HG02870 (cell line): ENCODE data around the gene IARS1.
A peak's percentile ranks its signal among the peaks of the same experiment; 100 is the strongest.

Experiments used
- ATAC-seq: cut with Tn5 transposase; IDR thresholded peaks from one replicate; pipeline ENCODE4 v1.9.1; 2021; ENCODE audit warnings: mild to moderate bottlenecking, moderate library complexity; ENCODE audit not compliant: unreplicated experiment

Gene IARS1

GRCh38 chr9:92293452-92294296, at the start of gene IARS1:
IARS1 (minus strand) TSS chr9:92293697; CDS start chr9:92289419, 4,278 bp downstream.
- ATAC-seq = peak; percentile 96

DNA sequence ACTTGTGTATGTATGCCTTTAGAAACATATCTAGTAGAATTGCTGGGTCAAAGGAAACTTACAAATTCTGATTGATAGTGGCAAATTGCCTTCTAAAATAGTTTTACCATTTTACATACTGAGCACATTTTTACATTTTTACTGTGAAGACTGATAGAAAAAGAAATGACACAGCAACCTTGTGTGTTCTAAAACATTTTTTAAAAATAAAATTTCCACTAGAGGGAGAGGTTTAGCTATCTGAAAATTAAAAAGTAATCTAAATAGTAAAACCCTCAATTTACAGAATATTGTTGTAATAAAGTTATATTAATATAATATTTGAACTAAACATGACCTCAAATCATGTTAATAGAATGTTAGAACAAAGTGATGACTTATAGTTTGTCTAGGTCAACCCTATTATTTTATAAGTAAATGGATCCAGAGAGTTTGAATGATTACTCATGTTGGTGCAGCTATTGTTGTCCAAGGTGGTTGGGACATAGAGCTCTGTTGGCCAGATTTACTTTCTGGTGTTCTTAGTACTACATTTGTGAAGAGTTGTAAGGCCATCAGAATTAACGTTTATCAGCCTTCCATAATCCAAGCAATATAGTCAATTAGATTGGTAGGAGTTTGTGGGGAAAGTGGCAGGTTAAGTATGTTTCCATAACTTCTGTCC, 49.5 kb upstream of the IARS1 start:
- ATAC-seq = no peak

DNA sequence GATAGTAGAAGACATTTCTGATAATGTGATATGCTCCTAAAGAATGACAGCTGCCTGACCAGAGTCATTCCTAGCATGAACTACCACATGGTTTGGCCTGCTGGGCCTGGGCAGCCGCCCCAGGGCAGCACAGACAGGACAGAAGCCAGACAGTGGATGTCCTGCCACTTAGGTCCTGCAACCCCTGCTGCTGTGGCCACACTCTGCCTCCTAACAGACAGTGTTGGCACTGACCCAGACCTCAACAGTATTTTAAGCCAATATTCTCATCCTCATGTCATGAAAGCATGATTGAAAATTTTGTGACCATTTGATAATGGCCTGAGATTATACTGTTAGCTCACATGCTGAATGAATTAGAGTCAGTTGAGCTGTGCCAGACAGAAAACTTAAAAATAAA, 48.1 kb upstream of the IARS1 start:
- no peak for ATAC-seq

GRCh38 chr9:92333282-92333634, 39.8 kb upstream of the IARS1 start:
- ATAC-seq = no peak

DNA sequence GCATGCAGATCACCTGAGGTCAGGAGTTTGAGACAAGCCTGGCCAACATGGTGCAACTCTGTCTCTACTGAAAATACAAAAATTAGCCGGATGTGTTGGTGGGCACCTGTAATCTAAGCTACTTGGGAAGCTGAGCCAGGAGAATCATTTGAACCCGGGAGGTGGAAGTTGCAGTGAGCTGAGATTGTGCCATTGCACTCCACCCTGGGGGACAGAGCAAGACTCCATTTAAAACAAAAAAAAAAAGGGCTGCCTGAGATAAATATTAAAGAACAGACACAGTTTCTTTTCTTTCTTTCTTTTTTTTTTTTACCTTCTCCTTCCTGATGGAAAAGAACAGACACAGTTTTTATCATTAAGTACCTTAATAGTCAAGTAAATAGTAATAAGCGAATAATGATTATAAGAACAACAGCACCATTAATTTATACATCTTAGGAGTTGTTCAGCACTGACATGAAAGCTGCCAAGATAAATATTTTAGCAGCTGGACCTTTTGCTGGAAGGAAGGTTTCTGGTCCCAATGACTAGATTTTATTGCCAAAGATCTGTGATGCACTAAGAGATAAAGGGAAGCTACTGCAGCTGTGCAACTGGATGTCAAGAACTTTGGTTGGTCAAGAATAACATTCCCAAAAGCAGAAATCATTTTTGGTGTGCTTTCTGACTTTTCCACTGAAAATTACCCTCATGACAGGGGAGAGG, 39.2 kb upstream of the IARS1 start:
- no peak for ATAC-seq

GRCh38 chr9:92328225-92328624, 34.7 kb upstream of the IARS1 start:
- no peak for ATAC-seq

- ATAC-seq = no peak
Measured at GRCh38 chr9:92327283-92327850, 33.9 kb upstream of the IARS1 start.

- peak; percentile 3 for ATAC-seq
Measured at GRCh38 chr9:92325991-92326500, 32.5 kb upstream of the IARS1 start.

- ATAC-seq = peak; percentile 87
Measured at GRCh38 chr9:92325269-92325990, 31.9 kb upstream of the IARS1 start, which contains the start of the genes CENPP and NOL8. CENPP (plus strand) TSS chr9:92325953. NOL8 (minus strand) TSS chr9:92325350; CDS start chr9:92324161, 1,189 bp downstream.

- no peak for ATAC-seq
Measured at GRCh38 chr9:92324889-92325268, 31.4 kb upstream of the IARS1 start.

- ATAC-seq = no peak
Measured at GRCh38 chr9:92324431-92324830, 30.9 kb upstream of the IARS1 start.

DNA sequence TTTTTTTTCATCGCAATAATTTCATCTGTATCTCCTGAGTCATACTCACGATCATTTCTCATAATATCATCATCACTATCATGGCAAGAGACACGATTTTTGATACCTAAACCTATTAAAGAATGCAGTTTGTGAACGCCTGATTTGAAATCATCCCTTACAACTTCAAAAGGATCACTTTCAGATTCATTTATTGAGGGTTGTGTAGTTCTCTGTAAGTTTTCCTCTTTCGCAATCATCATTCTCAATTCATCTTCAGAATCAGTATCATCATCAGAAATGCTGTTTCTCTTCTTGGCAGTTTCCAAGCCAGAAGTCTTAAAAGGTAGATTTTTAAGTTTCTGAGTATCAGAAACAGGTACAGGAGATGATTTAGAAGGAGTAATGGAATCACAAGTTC, 22.0 kb upstream of the IARS1 start:
- no peak for ATAC-seq

- no peak for ATAC-seq
Measured at GRCh38 chr9:92313624-92314012, 20.1 kb upstream of the IARS1 start.

GRCh38 chr9:92312887-92313623, 19.6 kb upstream of the IARS1 start:
- ATAC-seq = no peak

- ATAC-seq = no peak
Measured at GRCh38 chr9:92310562-92310961, 17.1 kb upstream of the IARS1 start.

GRCh38 chr9:92308893-92309292, 15.4 kb upstream of the IARS1 start:
- ATAC-seq = no peak

GRCh38 chr9:92300936-92301335, 7.4 kb upstream of the IARS1 start:
- ATAC-seq = no peak

DNA sequence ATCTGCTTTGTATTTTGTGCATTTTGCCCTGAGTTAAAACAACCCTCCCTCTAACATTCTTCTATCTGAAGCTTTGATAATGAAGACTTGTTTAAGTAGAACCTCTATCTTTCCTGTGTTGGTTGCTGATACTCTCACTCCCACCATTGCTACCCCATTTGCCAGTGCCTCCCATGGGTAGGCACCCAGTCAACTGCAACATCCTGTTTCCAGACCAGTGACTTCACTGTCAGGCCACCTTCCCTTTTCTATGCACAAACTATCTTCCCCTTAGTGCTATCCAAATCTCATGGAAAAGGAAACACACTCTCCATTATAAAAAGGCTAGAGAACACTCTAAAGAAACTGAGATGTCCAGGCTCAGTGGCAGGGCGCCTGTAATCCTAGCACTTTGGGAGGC, 5.6 kb upstream of the IARS1 start:
- ATAC-seq = no peak

- ATAC-seq = no peak
Measured at GRCh38 chr9:92298036-92298435, 4.5 kb upstream of the IARS1 start.

- no peak for ATAC-seq
Measured at GRCh38 chr9:92297611-92298010, 4.1 kb upstream of the IARS1 start.
